ENCODE data around the gene VILL. TPM values are rescaled to one million over a fixed set of nuclear protein-coding genes. Genes with fewer than 3 reads are reported as not detected.
A peak's percentile ranks its signal among the peaks of the same experiment; 100 is the strongest.

The VILL gene
- total and polyA plus RNA-seq, 2 donors (not counting 3 experiments of a cell fraction or from before 2014, with no cell fraction given), result 9.0 to 10.0 TPM

- Histone ChIP-seq H3K4me3 (replicated peaks in 1 of 3; ENCODE audit: insufficient read depth in 1 of 3, low read depth in 1 of 3, low read length in 3 of 3) (no peak overlapping the region), H3K27ac (ENCODE audit: insufficient read depth, low read depth, low read length) (peak overlapping the region; percentile 10)
- dilution Hi-C loops (cut with MboI; ENCODE audit: extremely low pct_ligation_motif_present, low sequenced_read_pairs), result no loop called here
These were observed 45.3 kb upstream of the VILL start for GRCh38 chr3:37945156-37945806.

More at GRCh38 chr3:37945156-37945806, 45.3 kb upstream of the VILL start:
- Histone ChIP-seq H4K20me1 (replicated peaks; ENCODE audit: control insufficient read depth, extremely low read depth, insufficient read depth, low read length) (no peaks in the 10 kb centered on the region), H3K27me3 (ENCODE audit: control insufficient read depth in 2 of 2, insufficient read depth in 2 of 2, low read length in 2 of 2) (no peaks in the 10 kb centered on the region), H3K9me1 (replicated peaks; ENCODE audit: control insufficient read depth, extremely low read depth, insufficient read depth, low read length) (no peaks in the 10 kb centered on the region), H2AFZ (ENCODE audit: low read depth, low read length) (no peak overlapping the region), H3K79me2 (ENCODE audit: control insufficient read depth, insufficient read depth, low read length) (no peaks in the 10 kb centered on the region), H3K9ac (replicated peaks; ENCODE audit: extremely low read depth, insufficient read depth, low read length) (no peak overlapping the region), H3K4me2 (ENCODE audit: insufficient read depth, low read length) (peak overlapping the region; percentile 37), H3K36me3 (ENCODE audit: control insufficient read depth in 2 of 2, extremely low read depth in 1 of 2, insufficient read depth in 2 of 2, low read length in 2 of 2) (no peaks in the 10 kb centered on the region), H3K4me1 (ENCODE audit: control insufficient read depth, extremely low read depth, insufficient read depth, low read length) (peaks cover 27% of the 10 kb centered on the region), H3K9me3 (replicated peaks; ENCODE audit: control insufficient read depth, insufficient read depth, low read length) (no peaks in the 10 kb centered on the region)
- no peak for TF ChIP-seq MYC (IDR thresholded peaks at IDR 0.05; ENCODE audit: low read depth, low read length)
- no peak for TF ChIP-seq POLR2AphosphoS5 (IDR thresholded peaks at IDR 0.05; ENCODE audit: insufficient read depth, low read depth, low read length)
- TF ChIP-seq, protein P1, sequence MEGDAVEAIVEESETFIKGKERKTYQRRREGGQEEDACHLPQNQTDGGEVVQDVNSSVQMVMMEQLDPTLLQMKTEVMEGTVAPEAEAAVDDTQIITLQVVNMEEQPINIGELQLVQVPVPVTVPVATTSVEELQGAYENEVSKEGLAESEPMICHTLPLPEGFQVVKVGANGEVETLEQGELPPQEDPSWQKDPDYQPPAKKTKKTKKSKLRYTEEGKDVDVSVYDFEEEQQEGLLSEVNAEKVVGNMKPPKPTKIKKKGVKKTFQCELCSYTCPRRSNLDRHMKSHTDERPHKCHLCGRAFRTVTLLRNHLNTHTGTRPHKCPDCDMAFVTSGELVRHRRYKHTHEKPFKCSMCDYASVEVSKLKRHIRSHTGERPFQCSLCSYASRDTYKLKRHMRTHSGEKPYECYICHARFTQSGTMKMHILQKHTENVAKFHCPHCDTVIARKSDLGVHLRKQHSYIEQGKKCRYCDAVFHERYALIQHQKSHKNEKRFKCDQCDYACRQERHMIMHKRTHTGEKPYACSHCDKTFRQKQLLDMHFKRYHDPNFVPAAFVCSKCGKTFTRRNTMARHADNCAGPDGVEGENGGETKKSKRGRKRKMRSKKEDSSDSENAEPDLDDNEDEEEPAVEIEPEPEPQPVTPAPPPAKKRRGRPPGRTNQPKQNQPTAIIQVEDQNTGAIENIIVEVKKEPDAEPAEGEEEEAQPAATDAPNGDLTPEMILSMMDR (IDR thresholded peaks at IDR 0.05; ENCODE audit: extremely low read depth in 1 of 2, insufficient read depth in 1 of 2, low read depth in 1 of 2, low read length in 2 of 2), result no peak
- TF ChIP-seq MAX (IDR thresholded peaks at IDR 0.05; ENCODE audit: insufficient read depth, insufficient read length), result no peak
- TF ChIP-seq GATA2 (IDR thresholded peaks at IDR 0.05; ENCODE audit: insufficient read depth, insufficient read length, low read depth, low read length), result no peak
- TF ChIP-seq EZH2 (IDR thresholded peaks at IDR 0.05; ENCODE audit: borderline replicate concordance, low read depth, low read length, severe bottlenecking), result no peak
- no peak for TF ChIP-seq JUN (IDR thresholded peaks at IDR 0.05; ENCODE audit: borderline replicate concordance, insufficient read depth, insufficient read length, low read depth)
- TF ChIP-seq POLR2A (IDR thresholded peaks at IDR 0.05; ENCODE audit: low read depth, low read length), result no peak
- no peak for TF ChIP-seq FOS (IDR thresholded peaks at IDR 0.05; ENCODE audit: borderline replicate concordance, insufficient read depth, low read length)
- ChIA-PET POLR2A (no interaction called here), CTCF (interaction anchor here (1.0 to 3.7 kb wide), 10 partner anchors 12 to 90 kb away, joined by 3 to 32 read pairs (median 4); no protein-coding TSS in a partner anchor)
- peak; percentile 66 for FAIRE-seq
- intact Hi-C loops (cut with micrococcal nuclease), result no loop called here
- BruUV-seq (replicated peaks), result no TSS peak
- peak; percentile 34 for DNase-seq (ENCODE audit: low read depth, low spot score)
